H1 (cell line): ENCODE data around the gene NADSYN1. TPM values are rescaled to one million over a fixed set of nuclear protein-coding genes. Genes with fewer than 3 reads are reported as not detected.

Experiments used
- KDM1A ChIP-seq: fragments of 200-600, 300-600 bp; sonication (generic); IDR thresholded peaks from 2 replicates; pipeline ENCODE4 v1.7.1; 2016; ENCODE audit warnings: mild to moderate bottlenecking, low read length, borderline replicate concordance
- polyA plus RNA-seq, 7 experiments: library from polyadenylated mRNA; depleted of rRNA in 3 of 7; stranded (reverse) in 5 of 7; unstranded in 2 of 7; fragments of >200 nt in 5 of 7; fragments of 200-250 nt in 2 of 7; gene quantifications; 1 replicate in 5 of 7; 2 replicates in 1 of 7; 4 replicates in 1 of 7; pipeline versions ENCODE4 v1.2.1 to v1.2.3, GENCODE V29; 2011 to 2013; ENCODE audit warnings: missing spikeins in 2 of 7, mixed read lengths in 2 of 7
- total RNA-seq: library from RNA; stranded (reverse); fragmentation: NEBNext Ultra II Directional; extraction: Animal tissue kit (Norgen Biotek cat#: 25700); gene quantifications from 2 replicates; pipeline ENCODE4 v1.2.1, GENCODE V29; 2021
- TF ChIP-seq, protein P1 (sequence below): IDR thresholded peaks from 2 replicates; pipeline ENCODE4 v1.6.1; 2012; ENCODE audit warnings: inconsistent platforms

The NADSYN1 gene
- total and polyA plus RNA-seq, 2 of the 8 experiments (the other 6 are each of a cell fraction or from before 2014, with no cell fraction given), result 38.3 to 38.6 TPM

DNA sequence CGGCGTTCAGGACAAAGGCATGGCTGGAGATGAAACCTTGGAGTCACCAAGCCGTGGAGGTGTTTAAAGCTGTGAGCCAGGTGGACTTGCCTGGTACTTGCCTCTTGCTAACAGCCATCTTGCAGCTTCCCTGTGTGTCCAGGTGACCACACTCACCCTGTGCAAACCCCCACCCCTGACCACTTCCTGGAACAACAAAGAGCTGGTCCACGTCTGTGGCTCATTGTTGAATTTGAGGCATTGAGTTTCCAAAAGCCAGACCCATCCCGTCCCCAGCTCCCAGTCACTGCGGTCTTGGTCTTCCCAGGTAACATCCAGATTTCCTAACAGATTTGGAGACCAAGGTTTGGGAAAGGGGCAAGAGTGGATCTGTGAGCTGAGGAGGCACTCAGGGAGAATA, 23.3 kb upstream of the NADSYN1 start (continued):
- TF ChIP-seq, protein P1, sequence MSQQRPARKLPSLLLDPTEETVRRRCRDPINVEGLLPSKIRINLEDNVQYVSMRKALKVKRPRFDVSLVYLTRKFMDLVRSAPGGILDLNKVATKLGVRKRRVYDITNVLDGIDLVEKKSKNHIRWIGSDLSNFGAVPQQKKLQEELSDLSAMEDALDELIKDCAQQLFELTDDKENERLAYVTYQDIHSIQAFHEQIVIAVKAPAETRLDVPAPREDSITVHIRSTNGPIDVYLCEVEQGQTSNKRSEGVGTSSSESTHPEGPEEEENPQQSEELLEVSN, result no peak
- TF ChIP-seq KDM1A, result no peak
